Adipocyte (in vitro differentiated cells): ENCODE results near the gene EGFR.

ENCODE experiments used
- DNase-seq: peaks from one replicate; pipeline ENCODE4 v3.0.0-alpha.2; 2015; ENCODE audit warnings: low read depth
- H3K27me3 ChIP-seq: replicated peaks from 2 replicates; pipeline ENCODE4 v1.7.0; 2013; ENCODE audit warnings: mild to moderate bottlenecking, low read length, moderate library complexity; ENCODE audit not compliant: control insufficient read depth, insufficient read depth
- H3K36me3 ChIP-seq: 2 replicates; pipeline ENCODE4 v1.7.0; 2013; ENCODE audit warnings: low read length, mild to moderate bottlenecking, moderate library complexity; ENCODE audit not compliant: control insufficient read depth, insufficient read depth, severe bottlenecking
- H3K4me1 ChIP-seq: 2 replicates; pipeline ENCODE4 v1.7.0; 2013; ENCODE audit warnings: mild to moderate bottlenecking, low read length, moderate library complexity; ENCODE audit not compliant: control insufficient read depth, insufficient read depth
- H3K4me3 ChIP-seq: 2 replicates; pipeline ENCODE4 v1.7.0; 2013; ENCODE audit warnings: mild to moderate bottlenecking, low read length, moderate library complexity
- H3K9ac ChIP-seq: 2 replicates; pipeline ENCODE4 v1.7.0; 2013; ENCODE audit warnings: mild to moderate bottlenecking, low read length, moderate library complexity
- H3K9me3 ChIP-seq: 2 replicates; pipeline ENCODE4 v1.7.0; 2013; ENCODE audit warnings: mild to moderate bottlenecking, low read length, moderate library complexity; ENCODE audit not compliant: control insufficient read depth

EGFR gene

GRCh38 chr7:55056577-55057480 is 38.0 kb downstream of the EGFR start:
- H3K9ac ChIP-seq: peak overlapping the region; percentile 84
- DNase-seq: peak; percentile 18

GRCh38 chr7:55058314-55058713 is 39.5 kb downstream of the EGFR start:
- H3K36me3 ChIP-seq: no peaks in the 10 kb centered on the region
- no peaks in the 10 kb centered on the region for H3K9me3 ChIP-seq
- H3K27me3 ChIP-seq: no peaks in the 10 kb centered on the region
- DNase-seq: no peak
- peaks cover 68% of the 10 kb centered on the region for H3K4me1 ChIP-seq
- no peak overlapping the region for H3K4me3 ChIP-seq
- H3K9ac ChIP-seq: no peak overlapping the region

More at GRCh38 chr7:55056577-55057480, 38.0 kb downstream of the EGFR start:
- H3K4me1 ChIP-seq: peaks cover 58% of the 10 kb centered on the region
- H3K36me3 ChIP-seq: no peaks in the 10 kb centered on the region
- no peaks in the 10 kb centered on the region for H3K9me3 ChIP-seq
- H3K4me3 ChIP-seq: peak overlapping the region; percentile 67
- H3K27me3 ChIP-seq: no peaks in the 10 kb centered on the region

GRCh38 chr7:55059021-55059420 is 40.2 kb downstream of the EGFR start:
- Histone ChIP-seq H3K4me3 (no peak overlapping the region), H3K9ac (no peak overlapping the region), H3K4me1 (peaks cover 73% of the 10 kb centered on the region), H3K36me3 (no peaks in the 10 kb centered on the region), H3K27me3 (no peaks in the 10 kb centered on the region), H3K9me3 (no peaks in the 10 kb centered on the region)
- no peak for DNase-seq

DNA sequence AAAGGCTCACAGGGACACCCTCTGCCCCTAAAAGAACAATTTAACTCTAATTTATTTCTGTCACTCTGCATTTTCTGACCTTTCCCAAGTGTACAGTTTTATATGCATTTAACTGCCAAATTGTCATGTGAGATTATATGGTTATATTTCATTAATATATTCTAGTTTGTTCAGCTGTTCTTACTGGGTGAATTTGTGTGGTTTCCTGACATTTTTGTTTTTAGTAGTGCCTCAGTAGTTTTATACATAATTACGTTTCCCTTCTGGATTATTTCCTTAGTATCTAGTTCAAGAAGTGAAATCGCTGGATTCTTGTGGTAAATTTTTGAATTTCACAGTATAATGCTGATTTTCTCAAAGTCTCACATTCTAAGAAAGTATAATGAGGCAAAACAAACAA is 41.3 kb downstream of the EGFR start:
- Histone ChIP-seq H3K4me1 (peaks cover 78% of the 10 kb centered on the region), H3K27me3 (no peaks in the 10 kb centered on the region), H3K9me3 (no peaks in the 10 kb centered on the region), H3K4me3 (no peak overlapping the region), H3K36me3 (no peaks in the 10 kb centered on the region), H3K9ac (no peak overlapping the region)
- DNase-seq: no peak

DNA sequence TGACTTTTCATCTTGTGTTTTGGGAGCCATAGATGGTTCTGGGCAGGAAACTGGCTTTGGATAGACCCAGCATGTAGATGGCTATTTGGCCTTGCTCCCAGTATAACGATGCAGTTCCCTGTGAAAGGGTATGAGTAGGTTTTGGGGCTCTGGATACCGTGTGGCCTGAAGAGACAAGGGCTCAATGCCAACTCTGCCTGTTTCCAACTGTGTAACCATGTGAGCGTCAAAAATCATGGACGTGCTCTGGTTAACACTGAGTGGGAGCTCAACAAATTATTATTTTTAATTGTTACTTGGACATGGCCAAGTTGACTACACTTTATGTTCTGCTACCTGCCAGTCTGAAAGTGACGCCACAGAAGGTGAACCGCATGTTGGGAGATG is 41.8 kb downstream of the EGFR start:
- H3K9ac ChIP-seq: no peak overlapping the region
- no peaks in the 10 kb centered on the region for H3K9me3 ChIP-seq
- H3K36me3 ChIP-seq: no peaks in the 10 kb centered on the region
- H3K27me3 ChIP-seq: no peaks in the 10 kb centered on the region
- DNase-seq: no peak
- H3K4me3 ChIP-seq: no peak overlapping the region
- peaks cover 76% of the 10 kb centered on the region for H3K4me1 ChIP-seq

- DNase-seq: peak; percentile 48
- Histone ChIP-seq H3K4me1 (peaks cover 76% of the 10 kb centered on the region), H3K4me3 (peak overlapping the region; percentile 10), H3K9me3 (no peaks in the 10 kb centered on the region), H3K27me3 (no peaks in the 10 kb centered on the region), H3K9ac (no peak overlapping the region), H3K36me3 (no peaks in the 10 kb centered on the region)
Measured at GRCh38 chr7:55061726-55062499, 43.1 kb downstream of the EGFR start.

DNA sequence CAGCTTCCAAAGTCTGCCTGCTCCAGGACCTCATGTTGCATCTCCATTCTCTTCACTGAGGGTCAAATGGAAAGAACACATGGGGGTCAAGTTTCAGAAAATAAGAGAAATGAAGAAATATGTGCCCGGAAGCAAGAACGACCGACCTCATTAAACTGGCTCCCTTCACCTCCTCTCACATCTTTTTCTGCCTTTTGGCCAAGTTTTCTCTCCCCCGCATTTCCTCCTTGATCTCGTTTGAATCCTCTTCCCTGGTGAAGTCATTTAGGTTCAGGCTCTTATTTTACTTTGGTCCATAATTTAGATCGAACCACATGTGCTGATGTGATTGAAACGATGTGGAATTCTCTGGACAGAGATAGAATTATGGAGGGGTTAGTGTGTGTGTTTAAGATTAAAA is 44.2 kb downstream of the EGFR start:
- peaks cover 70% of the 10 kb centered on the region for H3K4me1 ChIP-seq
- H3K36me3 ChIP-seq: no peaks in the 10 kb centered on the region
- H3K9ac ChIP-seq: no peak overlapping the region
- H3K27me3 ChIP-seq: no peaks in the 10 kb centered on the region
- no peak overlapping the region for H3K4me3 ChIP-seq
- H3K9me3 ChIP-seq: no peaks in the 10 kb centered on the region
- DNase-seq: peak; percentile 7

DNA sequence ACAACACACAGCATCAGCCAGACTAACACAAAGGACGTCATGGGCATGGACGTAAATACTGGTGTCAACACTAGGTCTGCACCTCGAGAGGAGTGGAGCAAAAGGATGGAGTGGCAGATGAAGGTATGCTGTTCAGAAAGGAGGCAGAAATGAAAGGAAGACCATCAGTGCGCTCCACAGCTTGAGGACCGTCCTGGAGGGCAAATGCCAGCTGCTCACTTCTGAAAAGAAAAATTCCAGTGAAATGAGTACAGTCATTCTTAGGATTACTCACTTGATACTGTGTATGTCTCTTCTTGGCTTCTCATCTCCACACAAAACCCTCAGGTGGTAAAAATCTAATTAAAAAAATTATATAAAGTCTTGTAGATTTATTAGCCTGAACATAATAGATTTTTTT is 44.8 kb downstream of the EGFR start:
- Histone ChIP-seq H3K4me3 (no peak overlapping the region), H3K36me3 (no peaks in the 10 kb centered on the region), H3K9me3 (no peaks in the 10 kb centered on the region), H3K27me3 (no peaks in the 10 kb centered on the region), H3K9ac (no peak overlapping the region), H3K4me1 (peaks cover 70% of the 10 kb centered on the region)
- peak; percentile 57 for DNase-seq

DNA sequence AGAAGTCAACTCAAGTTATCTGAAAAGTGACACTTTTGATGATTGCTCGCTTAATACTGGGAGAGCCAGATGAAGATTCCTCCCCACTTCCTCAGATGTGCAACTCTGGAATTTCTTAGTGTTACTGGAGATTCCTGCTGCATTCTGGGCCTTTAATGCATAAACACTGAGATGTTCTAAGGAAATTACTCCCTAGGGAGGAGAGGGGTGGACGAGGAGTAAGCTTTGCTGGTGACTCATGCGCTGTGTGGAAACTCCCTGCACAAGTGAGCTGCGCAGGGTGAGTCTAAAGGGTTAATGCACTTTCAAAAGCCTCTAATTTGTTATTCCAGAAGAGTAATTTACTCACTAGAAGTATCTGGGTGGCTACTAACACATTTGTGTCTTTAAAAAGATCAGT is 46.3 kb downstream of the EGFR start:
- peak overlapping the region; percentile 69 for H3K4me3 ChIP-seq
- H3K9ac ChIP-seq: peak overlapping the region; percentile 85
- H3K9me3 ChIP-seq: no peaks in the 10 kb centered on the region
- H3K27me3 ChIP-seq: no peaks in the 10 kb centered on the region
- peaks cover 78% of the 10 kb centered on the region for H3K4me1 ChIP-seq
- DNase-seq: peak; percentile 95
- H3K36me3 ChIP-seq: no peaks in the 10 kb centered on the region

DNA sequence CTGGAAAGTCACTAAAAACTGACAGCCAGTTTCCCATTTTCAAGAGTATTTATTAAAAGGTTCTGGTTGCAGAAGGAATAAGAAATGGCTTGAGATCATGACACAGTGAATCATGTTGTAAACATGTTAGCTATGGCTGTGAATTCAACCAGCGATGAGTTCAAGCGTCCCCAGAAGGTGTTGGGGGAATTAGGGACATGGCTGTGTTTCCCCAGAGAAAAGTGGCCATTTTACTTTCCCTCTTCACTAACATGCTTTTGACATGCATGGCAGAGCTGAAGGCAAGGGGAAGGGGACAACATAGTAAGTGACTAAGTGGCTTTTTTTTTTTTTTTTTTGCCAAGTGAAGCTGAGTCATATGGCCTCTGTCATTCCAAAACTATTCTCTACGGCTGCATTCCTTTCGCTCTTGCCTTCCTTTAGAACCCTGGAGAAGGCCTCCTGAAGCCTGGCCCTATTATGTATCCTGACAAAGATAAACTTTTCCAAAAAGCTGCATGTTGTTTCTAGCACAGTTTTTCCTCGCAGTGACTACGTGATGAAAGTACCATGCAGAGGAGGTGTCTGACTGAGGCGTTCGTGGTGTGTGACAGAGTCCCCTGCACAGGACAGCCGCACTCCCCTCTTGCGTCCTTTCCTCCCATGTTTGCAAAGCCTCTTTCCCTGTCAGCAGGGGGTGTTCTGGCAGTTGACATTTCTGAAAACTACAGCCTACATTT is 46.9 kb downstream of the EGFR start:
- Histone ChIP-seq H3K36me3 (no peaks in the 10 kb centered on the region), H3K27me3 (no peaks in the 10 kb centered on the region), H3K4me1 (peaks cover 80% of the 10 kb centered on the region), H3K9me3 (no peaks in the 10 kb centered on the region), H3K4me3 (peak overlapping the region; percentile 69), H3K9ac (peak overlapping the region; percentile 85)
- peak; percentile 89 for DNase-seq

DNA sequence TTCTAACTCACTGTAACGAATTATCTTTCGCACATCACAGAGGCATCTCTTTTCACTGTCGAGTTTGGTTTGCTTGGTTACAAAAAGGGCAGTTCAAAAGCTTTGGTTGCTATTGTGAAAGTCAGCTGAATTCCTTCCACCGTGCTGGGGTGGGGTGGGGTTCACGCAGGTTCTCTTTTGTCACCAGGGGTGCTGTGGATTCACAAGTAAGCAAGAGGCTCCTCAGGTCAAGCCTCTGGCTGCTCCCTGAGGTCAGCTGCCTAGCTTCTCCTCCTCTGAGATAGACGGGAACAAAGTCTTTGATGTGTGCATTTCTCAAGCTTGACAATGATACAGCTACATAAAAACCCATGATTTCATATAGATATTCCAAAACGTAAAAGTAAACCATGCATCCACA is 47.7 kb downstream of the EGFR start:
- Histone ChIP-seq H3K9ac (peak overlapping the region; percentile 85), H3K27me3 (no peaks in the 10 kb centered on the region), H3K36me3 (no peaks in the 10 kb centered on the region), H3K4me1 (peaks cover 80% of the 10 kb centered on the region), H3K4me3 (peak overlapping the region; percentile 69), H3K9me3 (no peaks in the 10 kb centered on the region)
- peak; percentile 38 for DNase-seq
